ENCODE measurements around the gene TMEM107.
"Not testable (repeated sequence)": the region's sequence is repeated elsewhere in the genome, so short reads cannot be mapped to it uniquely, and the experiment has no call there.

TMEM107 gene

DNA sequence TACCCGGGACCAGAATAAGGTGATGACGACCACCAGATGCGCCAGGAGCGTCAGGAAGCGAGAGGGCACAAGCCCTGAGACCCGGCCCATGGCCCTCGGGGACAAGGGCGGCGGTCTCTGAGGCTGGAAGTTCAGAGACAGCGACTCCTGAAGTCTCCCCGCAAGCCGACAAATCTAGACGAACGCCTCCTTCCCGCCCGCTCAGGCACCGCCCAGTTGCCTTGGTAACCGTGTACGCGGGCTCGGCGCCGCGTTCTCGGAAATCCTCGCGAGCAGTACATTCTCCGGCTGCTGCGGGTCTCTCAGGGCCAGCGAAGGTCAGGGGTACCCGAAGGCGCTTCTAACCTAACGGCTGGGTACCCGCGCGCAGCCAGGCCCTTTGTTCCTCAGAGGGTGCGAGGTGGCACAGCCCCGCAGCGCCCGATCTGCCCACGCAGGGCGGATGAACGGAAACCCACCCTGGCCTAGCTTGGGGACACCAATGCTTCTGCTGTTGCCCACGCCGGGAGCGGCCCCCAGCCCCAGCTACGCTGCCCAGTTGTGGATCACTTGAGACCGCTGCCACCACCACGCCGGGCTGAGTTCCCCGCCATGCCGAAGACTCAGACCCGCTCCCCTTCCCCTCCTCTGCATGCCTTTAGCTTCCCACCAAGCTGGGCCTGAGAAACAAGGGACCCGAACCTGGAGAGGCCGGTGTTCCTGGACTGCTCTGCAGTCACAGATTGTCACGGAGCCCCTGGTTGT lies at the start of gene TMEM107:
TSS of gene TMEM107 (minus strand) at position 184 of the 744 bp plus-strand sequence. CDS start at position 90, 94 bp downstream.
- DNase-seq (ENCODE audit: low spot score) = peak; percentile 91

DNA sequence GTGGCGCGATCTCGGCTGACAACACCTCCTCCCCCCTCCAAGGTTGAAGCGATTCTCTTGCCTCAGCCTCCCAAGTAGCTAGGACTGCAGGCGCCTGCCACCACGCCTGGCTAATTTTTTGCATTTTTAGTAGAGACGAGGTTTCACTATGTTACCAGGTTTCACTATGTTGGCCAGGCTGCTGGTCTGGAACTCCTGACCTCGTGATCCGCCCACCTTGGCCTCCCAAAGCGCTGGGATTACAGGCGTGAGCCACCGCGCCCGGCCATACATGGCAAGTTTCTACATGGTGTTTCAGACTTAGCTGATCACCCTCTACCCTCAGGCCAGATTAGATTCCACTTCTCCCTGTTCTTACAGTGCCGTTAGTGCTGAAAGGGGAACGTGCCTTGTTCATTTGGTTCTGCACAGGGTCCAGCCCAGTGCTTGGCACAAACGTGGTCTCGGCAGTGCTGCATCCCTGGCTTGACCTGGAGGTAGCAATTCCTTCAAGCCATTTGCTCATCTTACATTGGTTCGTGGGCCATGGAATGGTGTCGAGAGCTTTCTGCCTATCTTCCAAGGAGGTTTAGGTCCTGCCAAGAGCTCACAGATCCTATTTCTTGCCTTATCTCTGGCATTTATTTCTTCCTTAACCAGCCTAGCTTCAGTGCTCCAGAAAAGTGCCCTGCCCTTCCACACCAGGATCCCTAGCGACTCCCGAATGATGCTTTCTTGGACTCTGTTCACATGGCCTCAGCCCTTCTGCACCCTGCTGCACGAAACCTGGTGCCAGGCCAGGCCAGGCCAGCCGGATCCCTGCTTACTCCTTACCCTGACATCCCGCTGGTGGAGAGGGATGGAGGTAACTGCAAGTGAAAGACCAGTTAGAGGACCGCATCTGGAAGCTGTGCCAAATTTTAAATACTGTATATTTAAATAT lies 49.0 kb upstream of the TMEM107 start:
- DNase-seq (ENCODE audit: low spot score) = no peak

DNA sequence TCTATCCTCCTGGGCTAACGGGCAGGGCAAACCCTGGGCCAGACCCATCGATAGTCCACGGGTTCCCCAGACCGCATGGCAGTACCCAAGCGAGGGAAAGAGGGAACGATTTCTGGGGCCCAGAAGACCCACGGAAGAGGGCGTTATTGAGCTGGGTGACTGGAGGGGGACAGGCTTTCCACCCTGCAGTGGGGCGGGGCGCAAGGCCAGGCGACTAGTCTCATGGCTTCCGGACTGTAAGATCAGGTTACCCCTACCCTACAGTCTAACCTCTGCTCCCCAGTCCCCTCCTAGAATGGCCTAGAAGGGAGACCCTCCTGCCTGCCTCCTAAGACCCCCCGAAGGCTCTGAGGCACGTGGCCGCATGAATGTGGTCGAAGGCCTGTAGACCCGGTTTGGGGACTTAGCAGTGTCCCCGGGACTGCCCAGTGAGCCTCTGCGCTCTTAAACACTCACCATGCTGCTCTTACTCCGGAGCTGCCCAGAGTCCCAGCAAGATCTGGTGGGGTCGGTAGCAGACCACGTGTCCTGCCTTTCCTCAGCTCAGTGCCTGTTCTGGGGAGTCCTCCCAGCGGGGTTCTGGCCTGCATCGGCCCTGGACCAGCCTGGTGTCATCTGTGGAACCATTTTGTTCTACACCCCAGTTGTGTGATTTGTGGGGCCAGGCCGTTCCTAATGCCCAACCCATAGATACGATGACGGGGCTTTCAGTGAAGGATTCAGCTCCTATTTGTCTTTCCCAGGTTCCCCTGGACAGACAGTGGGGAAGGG lies 47.4 kb upstream of the TMEM107 start:
- DNase-seq (ENCODE audit: low spot score) = peak; percentile 41

DNA sequence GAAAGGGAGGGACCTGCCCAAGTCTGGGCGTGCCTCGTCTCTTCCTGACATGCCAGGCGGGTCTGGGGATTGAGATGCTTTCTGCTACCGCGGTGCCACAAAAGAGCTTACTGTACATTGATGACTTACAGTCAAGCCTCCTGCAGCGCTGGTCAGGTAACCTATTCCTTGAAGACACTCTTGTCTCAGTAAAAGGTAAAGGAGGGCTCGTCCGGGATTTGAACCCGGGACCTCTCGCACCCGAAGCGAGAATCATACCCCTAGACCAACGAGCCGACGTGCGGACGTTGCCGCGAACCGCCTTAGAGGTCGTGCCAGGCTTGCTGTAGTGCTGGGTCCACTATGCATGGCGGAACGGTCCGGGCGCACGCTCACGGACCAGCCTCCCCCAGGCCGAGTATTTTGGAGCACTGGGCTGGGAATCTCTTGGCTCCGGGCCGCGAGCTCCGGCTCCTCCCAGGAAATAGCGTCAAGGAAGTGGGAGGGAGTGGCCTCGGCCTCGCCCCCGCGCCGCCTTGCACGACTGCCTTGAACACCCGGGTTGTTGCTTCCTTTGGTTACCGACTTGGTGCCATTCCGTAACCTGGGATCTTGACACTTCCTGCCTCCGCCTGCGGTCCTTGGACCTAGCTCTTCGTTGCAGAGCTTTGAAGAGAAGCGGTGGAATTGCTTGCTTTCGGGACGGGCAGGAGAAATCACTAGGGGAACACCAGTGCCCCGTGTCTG lies 46.6 kb upstream of the TMEM107 start:
- DNase-seq (ENCODE audit: low spot score) = peak; percentile 84

DNA sequence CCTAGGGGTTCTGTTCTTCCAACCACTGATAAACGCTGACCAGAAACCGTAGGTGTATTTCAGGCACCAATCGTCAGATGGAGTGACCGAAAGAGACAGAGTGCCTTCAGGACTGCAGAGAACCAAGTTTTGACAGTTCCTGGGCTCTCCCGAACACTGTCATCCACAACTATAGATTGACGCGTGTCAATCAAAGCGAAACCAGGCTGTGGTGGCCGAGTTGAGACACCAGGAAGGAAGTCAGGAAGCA lies 46.1 kb upstream of the TMEM107 start:
- DNase-seq (ENCODE audit: low spot score) = no peak

DNA sequence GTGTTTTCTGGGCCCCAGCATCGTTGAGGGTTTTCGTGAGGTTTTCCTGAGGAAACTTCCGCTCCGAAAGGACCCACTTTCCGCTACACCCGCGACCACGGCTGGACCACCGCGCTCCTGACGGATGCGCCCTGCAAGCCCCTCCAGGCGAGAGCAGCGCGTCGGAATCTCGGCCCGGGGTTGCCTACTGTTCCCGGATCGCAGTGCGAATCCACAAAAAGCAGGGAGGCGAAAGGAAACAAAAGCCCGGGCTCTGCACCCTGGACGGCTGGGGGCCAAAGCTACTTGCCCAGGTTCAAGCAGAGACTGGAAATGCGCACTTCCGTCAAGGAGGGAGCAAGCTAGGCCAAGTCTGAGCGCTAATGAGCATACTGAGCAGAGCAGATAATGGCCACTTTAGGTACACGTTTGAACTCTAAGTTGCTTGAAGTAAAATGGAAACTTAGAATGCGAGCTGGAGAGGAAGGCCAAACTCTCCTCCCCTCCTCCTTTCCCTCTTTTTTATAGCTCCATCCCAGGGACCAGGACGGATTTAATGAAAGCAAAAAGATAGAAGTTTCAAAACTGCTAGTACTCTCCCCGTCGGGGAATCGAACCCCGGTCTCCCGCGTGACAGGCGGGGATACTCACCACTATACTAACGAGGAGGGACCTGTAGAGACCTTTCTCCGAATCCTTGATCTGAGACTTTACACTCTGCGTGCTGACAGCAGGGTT lies 45.6 kb upstream of the TMEM107 start:
- peak; percentile 86 for DNase-seq (ENCODE audit: low spot score)

DNA sequence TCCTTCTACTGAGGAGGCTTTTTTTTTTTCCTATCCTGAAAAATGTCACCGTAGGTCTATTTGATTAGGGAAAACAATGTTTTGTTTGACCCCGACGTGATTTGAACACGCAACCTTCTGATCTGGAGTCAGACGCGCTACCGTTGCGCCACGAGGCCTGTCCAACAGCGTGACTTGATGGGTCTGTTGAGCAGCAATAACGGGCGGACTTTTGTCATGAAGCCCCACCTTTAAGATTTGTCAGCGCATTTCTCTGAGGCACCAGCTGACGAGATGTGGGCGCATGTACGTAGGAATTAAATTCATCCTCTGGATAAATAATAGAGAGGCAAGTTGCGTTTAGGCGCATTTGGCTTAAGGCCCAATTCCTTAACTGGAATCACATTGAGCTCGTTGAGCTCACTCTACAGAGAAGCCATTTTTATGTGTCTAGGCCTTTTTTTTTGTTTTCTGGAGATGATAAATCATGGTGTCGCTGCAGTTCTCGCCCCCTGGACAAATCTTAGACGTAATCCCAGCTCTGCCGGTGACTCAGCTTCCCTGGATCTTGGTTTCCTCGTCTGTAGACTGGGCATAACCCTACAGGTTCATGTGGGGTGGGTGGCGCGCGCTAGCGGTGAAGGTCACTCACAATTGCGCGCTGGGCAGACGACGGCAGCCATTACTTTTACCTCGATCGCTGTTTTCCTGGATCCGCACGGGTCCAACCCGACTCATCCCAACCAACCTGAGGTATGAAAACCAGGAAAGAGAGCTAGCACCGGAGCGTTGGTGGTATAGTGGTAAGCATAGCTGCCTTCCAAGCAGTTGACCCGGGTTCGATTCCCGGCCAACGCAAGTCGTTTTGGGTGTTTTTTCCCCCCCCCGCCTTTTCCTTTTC lies 44.8 kb upstream of the TMEM107 start:
- peak; percentile 79 for DNase-seq (ENCODE audit: low spot score)

DNA sequence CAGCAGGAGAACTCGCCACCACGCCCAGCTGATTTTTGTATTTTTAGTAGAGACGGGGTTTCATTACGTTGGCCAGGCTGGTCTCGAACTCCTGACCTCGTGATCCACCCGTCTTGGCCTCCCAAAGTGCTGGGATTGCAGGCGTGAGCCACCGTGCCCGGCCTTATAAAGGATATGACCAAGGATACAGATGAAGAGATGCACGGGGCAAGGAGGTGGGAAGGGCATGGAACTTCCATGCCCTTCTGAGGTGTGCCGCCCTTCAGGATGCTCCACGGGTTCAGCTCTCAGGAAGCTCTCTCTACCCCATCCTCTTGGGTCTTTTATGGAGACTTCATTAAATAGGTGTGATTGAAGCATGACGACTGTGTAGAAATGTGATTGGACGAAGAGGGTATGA lies 37.8 kb upstream of the TMEM107 start:
- not testable (repeated sequence) for DNase-seq (ENCODE audit: low spot score)

DNA sequence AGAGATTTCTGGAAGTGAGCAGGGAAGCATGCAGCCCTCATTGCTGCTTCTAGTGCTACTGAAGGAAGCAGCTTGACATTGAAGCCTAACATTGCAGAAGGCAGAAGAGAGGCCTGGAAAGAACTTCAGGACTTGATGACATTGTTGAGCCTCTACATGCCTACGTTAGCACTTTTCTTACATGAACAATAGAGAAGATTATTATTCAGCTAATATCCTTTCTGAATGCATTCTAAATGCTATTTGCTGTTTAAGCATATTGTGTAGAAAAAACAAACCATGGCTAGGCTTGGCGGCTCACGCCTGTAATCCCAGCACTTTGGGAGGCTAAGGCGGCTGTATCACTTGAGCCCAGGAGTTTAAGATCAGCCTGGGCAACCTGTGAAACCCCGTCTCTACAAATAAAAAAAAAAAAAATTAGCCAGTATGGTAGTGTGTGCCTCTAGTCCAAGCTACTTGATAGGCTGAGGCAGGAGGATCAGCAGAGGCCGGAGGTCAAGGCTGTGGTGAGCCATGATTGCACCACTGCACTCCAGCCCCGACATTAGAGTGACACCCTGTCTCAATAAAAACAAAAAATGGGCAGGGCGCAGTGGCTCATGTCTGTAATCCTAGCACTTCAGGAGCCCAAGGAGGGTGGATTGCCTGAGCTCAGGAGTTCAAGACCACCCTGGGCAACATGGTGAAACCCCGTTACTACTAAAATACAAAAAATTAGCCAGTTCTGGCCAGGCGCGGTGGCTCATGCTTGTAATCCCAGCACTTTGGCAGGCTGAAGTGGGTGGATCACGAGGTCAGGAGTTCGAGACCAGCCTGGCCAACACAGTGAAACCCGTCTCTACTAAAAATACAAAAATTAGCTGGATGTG lies 36.4 kb upstream of the TMEM107 start:
- no peak for DNase-seq (ENCODE audit: low spot score)

DNA sequence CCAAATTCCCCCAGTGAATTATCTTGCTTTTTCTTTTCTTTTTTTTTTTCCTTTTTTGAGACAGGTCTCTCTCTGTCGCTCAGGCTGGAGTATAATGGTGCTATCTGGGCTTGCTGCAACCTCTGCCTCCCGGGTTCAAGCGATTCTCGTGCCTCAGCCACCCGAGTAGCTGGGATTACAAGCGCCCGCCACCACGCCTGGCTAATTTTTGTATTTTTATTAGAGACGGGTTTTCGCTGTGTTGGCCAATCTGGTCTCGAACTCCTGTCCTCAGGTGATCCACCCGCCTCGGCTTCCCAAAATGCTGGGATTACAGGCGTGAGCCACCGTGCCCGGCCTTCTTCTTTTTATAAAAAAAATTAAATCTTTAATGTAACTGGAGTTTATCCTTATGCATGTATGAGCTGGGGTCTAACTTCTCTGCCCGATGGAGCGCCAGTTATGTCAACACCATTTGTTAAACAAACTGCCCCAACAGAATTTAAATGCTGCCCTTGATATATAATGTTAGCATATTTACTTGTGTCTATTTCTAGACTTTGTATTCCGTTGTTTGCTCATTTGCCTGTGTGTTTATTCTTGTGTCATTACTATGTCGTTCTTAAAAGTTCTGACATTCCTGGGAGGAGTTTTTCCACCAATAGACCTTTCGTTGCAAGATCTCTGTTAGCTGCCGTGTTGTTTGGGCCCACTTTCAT lies 34.7 kb upstream of the TMEM107 start:
- DNase-seq (ENCODE audit: low spot score) = no peak

DNA sequence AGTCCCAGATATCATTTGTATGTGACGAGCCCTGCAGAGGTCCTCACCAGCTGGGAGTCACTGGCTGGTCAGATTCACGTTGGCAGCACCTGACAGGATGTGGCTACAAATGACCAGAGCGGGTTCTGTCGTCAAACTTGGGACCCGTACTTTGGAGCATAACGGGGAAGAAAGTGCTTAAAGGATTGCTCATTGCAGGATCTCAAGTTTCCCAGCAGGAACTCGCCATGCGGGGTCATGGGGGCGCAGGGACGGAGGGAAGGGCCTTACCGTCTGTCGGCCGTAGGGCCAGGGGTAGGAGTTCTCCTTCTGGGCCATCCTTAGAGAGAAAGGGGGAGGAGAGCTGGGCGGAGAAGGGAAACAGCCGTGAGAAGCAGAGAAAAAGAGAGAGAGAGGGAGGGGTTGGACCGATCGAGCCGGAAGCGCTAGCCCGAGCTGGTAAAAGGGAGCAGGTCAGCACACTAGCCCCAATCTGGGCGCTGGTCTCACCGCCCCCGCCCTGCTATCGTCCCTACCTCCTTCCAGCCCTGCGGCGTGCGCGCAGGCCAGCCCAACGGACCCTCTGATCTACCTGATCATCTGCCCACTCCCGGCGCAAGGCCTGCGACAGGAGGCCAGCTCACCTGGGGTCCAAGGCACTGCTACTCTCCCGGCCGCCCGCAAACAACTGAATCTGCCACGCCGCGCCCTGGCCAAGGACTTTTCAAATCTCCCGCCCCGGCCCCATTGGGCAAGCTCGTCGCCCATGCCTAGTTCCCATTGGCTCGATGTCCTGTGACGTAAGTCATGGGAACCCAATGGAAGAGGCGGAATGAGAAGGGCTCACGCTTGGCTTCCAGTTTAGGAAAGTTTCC lies 34.0 kb upstream of the TMEM107 start, which contains the start of gene AURKB:
TSS of gene AURKB (minus strand) at position 669 of the 854 bp plus-strand sequence. CDS start at position 318, 351 bp downstream.
- DNase-seq (ENCODE audit: low spot score) = peak; percentile 97

DNA sequence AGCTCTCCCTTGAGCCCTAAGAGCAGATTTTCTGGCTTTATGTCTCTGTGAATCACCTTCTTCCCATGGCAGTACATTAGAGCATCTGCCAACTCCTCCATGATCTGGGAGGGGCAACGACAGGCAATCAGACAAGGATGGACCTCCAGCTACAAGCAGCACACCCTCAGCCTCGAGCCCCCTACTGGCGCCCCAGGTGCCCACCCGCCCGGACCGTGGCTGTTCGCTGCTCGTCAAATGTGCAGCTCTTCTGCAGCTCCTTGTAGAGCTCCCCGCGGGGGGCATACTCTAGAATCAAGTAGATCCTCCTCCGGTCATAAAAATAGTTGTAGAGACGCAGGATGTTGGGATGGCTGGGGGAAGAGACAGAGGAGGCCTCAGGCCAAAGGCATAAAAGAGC lies 30.4 kb upstream of the TMEM107 start:
- DNase-seq (ENCODE audit: low spot score) = no peak

DNA sequence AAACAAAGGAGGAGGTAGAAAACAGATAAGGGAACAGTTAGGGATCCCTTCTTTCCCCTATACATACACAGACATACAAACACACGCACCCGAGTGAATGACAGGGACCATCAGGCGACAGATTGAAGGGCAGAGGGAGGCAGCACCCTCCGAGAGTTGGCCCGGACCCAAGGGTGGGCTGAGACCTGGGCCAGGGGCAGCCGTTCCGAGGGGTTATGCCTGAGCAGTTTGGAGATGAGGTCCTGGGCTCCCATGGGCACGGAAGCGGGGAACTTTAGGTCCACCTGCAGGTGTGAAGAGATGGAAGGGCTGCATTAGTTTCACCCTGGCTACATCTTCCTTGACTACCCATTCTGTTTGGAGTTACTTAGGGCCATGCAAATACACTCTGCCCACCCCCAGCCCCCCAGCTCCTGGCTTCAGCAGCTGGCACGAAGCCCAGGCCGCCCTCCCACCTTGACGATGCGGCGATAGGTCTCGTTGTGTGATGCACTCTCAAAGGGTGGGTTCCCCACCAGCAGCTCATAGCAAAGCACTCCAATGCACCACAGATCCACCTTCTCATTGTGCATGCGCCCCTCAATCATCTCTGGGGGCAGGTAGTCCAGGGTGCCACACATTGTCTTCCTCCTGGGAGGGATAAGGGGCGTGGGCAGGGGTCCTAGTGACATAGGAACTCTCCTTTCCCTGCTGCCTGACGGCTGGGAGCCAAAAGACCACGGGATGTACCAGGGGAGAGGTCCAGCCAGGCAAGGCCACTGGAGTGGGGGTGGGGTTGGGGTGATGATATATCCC lies 28.8 kb upstream of the TMEM107 start:
- no peak for DNase-seq (ENCODE audit: low spot score)

DNA sequence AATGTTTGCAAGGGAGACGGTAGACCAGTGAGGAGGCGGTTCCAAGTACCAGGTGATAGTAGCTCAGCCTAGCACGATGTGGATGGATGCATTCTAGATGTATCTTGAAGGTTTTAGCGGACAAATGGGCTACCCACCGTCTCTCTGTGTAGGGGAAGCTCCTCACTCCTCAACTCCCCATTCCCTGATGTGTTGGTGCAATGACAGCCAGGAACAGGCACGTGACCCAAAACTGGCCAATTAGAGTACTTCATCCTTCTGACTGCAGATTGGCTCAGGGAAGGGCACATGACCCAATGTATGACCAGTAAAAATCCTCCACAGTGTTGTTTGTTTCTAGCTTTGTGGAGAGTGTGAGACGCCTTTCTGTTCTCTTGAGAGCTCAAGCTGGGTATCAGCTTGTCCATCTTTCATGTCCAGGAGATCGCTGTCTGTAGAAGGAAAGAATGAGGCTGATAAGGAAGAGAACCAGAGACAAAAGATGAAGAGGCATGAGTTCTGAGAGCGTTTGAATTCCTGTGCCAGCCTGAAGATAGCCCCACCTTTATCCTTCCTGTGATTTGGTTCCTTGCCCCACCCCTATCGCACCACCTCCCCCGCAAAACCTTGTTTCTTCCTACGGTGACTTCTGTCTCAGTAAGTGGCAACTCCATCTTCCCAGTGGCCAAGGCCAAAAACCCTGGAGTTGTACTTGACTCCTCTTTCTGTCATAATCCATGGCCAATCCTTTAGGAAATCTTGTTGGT lies 16.1 kb upstream of the TMEM107 start:
- DNase-seq (ENCODE audit: low spot score) = peak; percentile 90

DNA sequence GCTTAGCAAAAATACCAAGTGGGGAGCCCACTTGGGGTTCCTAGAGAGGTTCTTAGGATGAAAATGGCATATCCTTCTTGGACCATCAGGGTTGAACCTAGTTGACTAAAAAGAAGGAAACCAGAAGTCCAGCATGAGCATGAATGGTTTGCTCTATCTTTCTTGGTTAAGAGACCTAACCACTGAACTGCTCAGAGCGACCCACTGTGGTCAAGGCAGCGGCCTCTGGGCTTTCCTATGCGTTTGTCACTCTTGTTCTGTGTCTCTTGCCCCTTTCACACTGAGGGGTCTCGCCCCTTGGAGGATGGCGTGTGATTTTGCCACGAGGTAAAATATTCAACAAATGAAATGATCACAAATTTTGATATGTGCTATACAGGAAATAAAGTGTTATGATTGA lies 14.3 kb upstream of the TMEM107 start:
- no peak for DNase-seq (ENCODE audit: low spot score)

Measured in hematopoietic multipotent progenitor cell treated with erythropoietin and hydrocortisone succinate and interleukin-3 and kit ligand, for 15 days (in vitro differentiated cells).